Endothelial cell of umbilical vein (primary cell): ENCODE data around the gene DLG1. TPM values are rescaled to one million over a fixed set of nuclear protein-coding genes. Genes with fewer than 3 reads are reported as not detected.

Source experiments
- BruUV-seq: library from RNA; stranded (reverse); fragments of 400-500 nt; replicated peaks from 2 replicates; lab custom pipeline; 2021; lab: Mats Ljungman, UMichigan
- CTCF ChIA-PET: fragments of 300-600, 350-600 bp; sonication (Branson Sonifier 250); formaldehyde crosslinking; loops from one replicate; lab custom pipeline; 2021; ENCODE audit warnings: antibody characterized with exemption, inconsistent platforms; lab: Charles Lee
- POLR2A ChIA-PET: fragments of 300-600, 350-600 bp; sonication (Branson Sonifier 250); formaldehyde crosslinking; loops from one replicate; lab custom pipeline; 2021; ENCODE audit warnings: antibody characterized with exemption, inconsistent platforms; lab: Charles Lee
- DNase-seq: peaks from one replicate; pipeline ENCODE4 v3.0.0-alpha.2; 2011; ENCODE audit warnings: low read depth, low spot score
- FAIRE-seq: peaks from 2 replicates; lab custom pipeline; 2011; peaks lifted over from hg19 to GRCh38; lab: Jason Lieb, UNC
- H2AFZ ChIP-seq: 2 replicates; pipeline ENCODE4 v1.6.0; 2012; ENCODE audit warnings: low read depth, low read length, control low read depth, inconsistent platforms
- H3K27ac ChIP-seq: 2 replicates; pipeline ENCODE4 v1.5.1; 2011; ENCODE audit warnings: low read depth, mild to moderate bottlenecking, control low read depth, low read length, moderate library complexity; ENCODE audit not compliant: insufficient read depth
- H3K27me3 ChIP-seq, 2 experiments: 2 replicates each; pipeline versions ENCODE4 v1.6.0 to v1.6.1; 2011; ENCODE audit warnings: low read length in 2 of 2, mixed read lengths in 1 of 2; ENCODE audit not compliant: control insufficient read depth in 2 of 2, insufficient read depth in 2 of 2
- H3K36me3 ChIP-seq, 2 experiments: 2 replicates in 1 of 2; 3 replicates in 1 of 2; pipeline ENCODE4 v1.5.1; 2011; ENCODE audit warnings: low read length in 2 of 2, mild to moderate bottlenecking in 1 of 2, moderate library complexity in 1 of 2; ENCODE audit not compliant: control insufficient read depth in 2 of 2, insufficient read depth in 2 of 2; ENCODE audit errors: extremely low read depth in 1 of 2
- H3K4me1 ChIP-seq: 3 replicates; pipeline ENCODE4 v1.5.1; 2011; ENCODE audit warnings: mild to moderate bottlenecking, low read length; ENCODE audit not compliant: control insufficient read depth, insufficient read depth; ENCODE audit errors: extremely low read depth
- H3K4me2 ChIP-seq: 2 replicates; pipeline ENCODE4 v1.6.1; 2011; ENCODE audit warnings: low read length, control low read depth, mixed read lengths; ENCODE audit not compliant: insufficient read depth
- H3K4me3 ChIP-seq, 3 experiments: fragments of 200-600 bp in 1 of 3; sonication (generic), shearing (Covaris generic) in 1 of 3; replicated peaks in 1 of 3; 2 replicates each; pipeline ENCODE4 v1.5.1; 2011 to 2016; ENCODE audit warnings: control low read depth in 3 of 3, low read length in 3 of 3, mild to moderate bottlenecking in 2 of 3, inconsistent platforms in 1 of 3, low read depth in 1 of 3, moderate library complexity in 1 of 3; ENCODE audit not compliant: insufficient read depth in 1 of 3
- H3K79me2 ChIP-seq: 2 replicates; pipeline ENCODE4 v1.6.0; 2012; ENCODE audit warnings: low read length, inconsistent platforms; ENCODE audit not compliant: control insufficient read depth, insufficient read depth
- H3K9ac ChIP-seq: replicated peaks from 2 replicates; pipeline ENCODE3; 2011; ENCODE audit warnings: low read length, control low read depth; ENCODE audit not compliant: insufficient read depth; ENCODE audit errors: extremely low read depth
- H3K9me1 ChIP-seq: replicated peaks from 3 replicates; pipeline ENCODE4 v1.6.0; 2011; ENCODE audit warnings: mild to moderate bottlenecking, low read length; ENCODE audit not compliant: control insufficient read depth, insufficient read depth; ENCODE audit errors: extremely low read depth
- H3K9me3 ChIP-seq: replicated peaks from 2 replicates; pipeline ENCODE4 v1.5.1; 2012; ENCODE audit warnings: low read length, inconsistent platforms; ENCODE audit not compliant: control insufficient read depth, insufficient read depth
- H4K20me1 ChIP-seq: replicated peaks from 2 replicates; pipeline ENCODE3; 2011; ENCODE audit warnings: mild to moderate bottlenecking, low read length; ENCODE audit not compliant: control insufficient read depth, insufficient read depth; ENCODE audit errors: extremely low read depth
- EZH2 ChIP-seq: IDR thresholded peaks from 2 replicates; pipeline ENCODE4 v1.6.1; 2012; ENCODE audit warnings: borderline replicate concordance, low read depth, mild to moderate bottlenecking, moderate library complexity, low read length, inconsistent platforms; ENCODE audit not compliant: severe bottlenecking
- FOS ChIP-seq: IDR thresholded peaks from 2 replicates; pipeline ENCODE4 v1.6.1; 2011; ENCODE audit warnings: mild to moderate bottlenecking, low read length, moderate library complexity, borderline replicate concordance; ENCODE audit not compliant: insufficient read depth
- GATA2 ChIP-seq: IDR thresholded peaks from 2 replicates; pipeline ENCODE4 v1.7.0; 2011; ENCODE audit warnings: low read depth, mild to moderate bottlenecking, moderate library complexity, mixed read lengths, low read length; ENCODE audit not compliant: insufficient read length, insufficient read depth
- JUN ChIP-seq: IDR thresholded peaks from 2 replicates; pipeline ENCODE4 v1.6.1; 2011; ENCODE audit warnings: borderline replicate concordance, low read depth; ENCODE audit not compliant: insufficient read length, insufficient read depth
- MYC ChIP-seq: IDR thresholded peaks from one replicate; pipeline ENCODE4 v1.6.1; 2011; ENCODE audit warnings: mild to moderate bottlenecking, low read depth, low read length
- POLR2A ChIP-seq: IDR thresholded peaks from 2 replicates; pipeline ENCODE4 v1.6.1; 2012; ENCODE audit warnings: low read depth, mild to moderate bottlenecking, control low read depth, low read length
- POLR2AphosphoS5 ChIP-seq: IDR thresholded peaks from 2 replicates; pipeline ENCODE4 v1.6.1; 2012; ENCODE audit warnings: low read depth, mild to moderate bottlenecking, control low read depth, low read length, moderate library complexity; ENCODE audit not compliant: insufficient read depth
- dilution Hi-C: fragments of 300-500 bp; cut with MboI; formaldehyde crosslinking; loops from one replicate; pipeline ENCODE4 v1.15.0; 2019; ENCODE audit warnings: low sequenced_read_pairs; ENCODE audit not compliant: extremely low pct_ligation_motif_present
- intact Hi-C: fragments of 100-400 bp; cut with micrococcal nuclease; formaldehyde crosslinking; loops from one replicate; pipeline ENCODE4 v1.10.0; 2022
- polyA plus RNA-seq, 4 experiments: library from polyadenylated mRNA; depleted of rRNA in 3 of 4; stranded (reverse) in 3 of 4; unstranded in 1 of 4; fragments of >200 nt; gene quantifications; 2 replicates each; pipeline versions ENCODE4 v1.2.1 to v1.2.3, GENCODE V29; 2011 to 2012; ENCODE audit warnings: missing spikeins in 1 of 4
- total RNA-seq: library from RNA; stranded (reverse); gene quantifications from 2 replicates; pipeline ENCODE4 v1.2.3, GENCODE V29; 2021
- TF ChIP-seq, protein P1 (sequence below): IDR thresholded peaks from 2 replicates; pipeline ENCODE4 v1.6.1; 2011; ENCODE audit not compliant: insufficient read depth, insufficient read length
- TF ChIP-seq, protein P2 (sequence below), 2 donors: IDR thresholded peaks; 1 replicate in 1 of 2; 2 replicates in 1 of 2; pipeline ENCODE4 v1.5.1; 2011; ENCODE audit warnings: low read length in 2 of 2, mild to moderate bottlenecking in 2 of 2, moderate library complexity in 2 of 2, control low read depth in 1 of 2, inconsistent platforms in 1 of 2, low read depth in 1 of 2; ENCODE audit not compliant: insufficient read depth in 1 of 2; ENCODE audit errors: extremely low read depth in 1 of 2

Gene DLG1
- total and polyA plus RNA-seq, 2 donors (not counting 3 experiments of a cell fraction or from before 2014, with no cell fraction given): 26.5 to 80.1 TPM

DNA sequence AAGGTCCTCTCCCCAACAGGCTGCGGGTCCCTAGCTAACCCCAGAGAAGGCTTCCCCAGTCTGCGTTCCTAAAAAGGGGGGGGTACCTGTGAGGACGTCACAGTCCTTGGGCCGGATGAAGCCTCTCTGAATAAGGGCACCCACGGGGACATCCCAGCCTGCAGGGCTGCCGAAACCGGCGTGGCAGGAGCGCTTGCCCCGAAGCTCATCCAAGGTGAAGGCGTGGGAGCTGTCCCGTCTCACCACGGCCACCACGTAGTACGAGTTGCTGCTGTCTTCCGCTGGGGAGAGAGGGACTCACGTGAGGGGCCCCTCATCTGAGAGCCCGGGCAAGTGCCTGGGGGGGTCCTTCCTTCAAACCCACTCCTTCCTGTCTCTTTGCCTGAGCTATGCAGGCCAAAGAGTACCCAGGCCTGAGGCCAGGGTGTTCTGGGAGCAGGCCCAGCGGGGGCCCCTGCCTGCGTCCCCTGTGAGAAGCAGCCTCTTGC is 288.8 kb downstream of the DLG1 start:
- dilution Hi-C loops (no loop called here), intact Hi-C loops (loop anchor here (10.0 kb wide), 1 partner anchor 505 kb away; no protein-coding TSS in a partner anchor)
- Histone ChIP-seq H3K9me1 (no peaks in the 10 kb centered on the region), H3K9me3 (no peaks in the 10 kb centered on the region), H3K79me2 (no peaks in the 10 kb centered on the region), H3K36me3 (no peaks in the 10 kb centered on the region), H3K4me3 (no peak overlapping the region), H3K4me1 (no peaks in the 10 kb centered on the region), H3K9ac (no peak overlapping the region), H3K27me3 (no peaks in the 10 kb centered on the region), H4K20me1 (no peaks in the 10 kb centered on the region), H3K4me2 (no peak overlapping the region), H3K27ac (no peak overlapping the region), H2AFZ (no peak overlapping the region)
- BruUV-seq: no TSS peak
- FAIRE-seq (no peak), DNase-seq (no peak)
- TF ChIP-seq, protein P1, sequence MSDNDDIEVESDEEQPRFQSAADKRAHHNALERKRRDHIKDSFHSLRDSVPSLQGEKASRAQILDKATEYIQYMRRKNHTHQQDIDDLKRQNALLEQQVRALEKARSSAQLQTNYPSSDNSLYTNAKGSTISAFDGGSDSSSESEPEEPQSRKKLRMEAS: no peak
- no peak for TF ChIP-seq EZH2
- TF ChIP-seq, protein P2, sequence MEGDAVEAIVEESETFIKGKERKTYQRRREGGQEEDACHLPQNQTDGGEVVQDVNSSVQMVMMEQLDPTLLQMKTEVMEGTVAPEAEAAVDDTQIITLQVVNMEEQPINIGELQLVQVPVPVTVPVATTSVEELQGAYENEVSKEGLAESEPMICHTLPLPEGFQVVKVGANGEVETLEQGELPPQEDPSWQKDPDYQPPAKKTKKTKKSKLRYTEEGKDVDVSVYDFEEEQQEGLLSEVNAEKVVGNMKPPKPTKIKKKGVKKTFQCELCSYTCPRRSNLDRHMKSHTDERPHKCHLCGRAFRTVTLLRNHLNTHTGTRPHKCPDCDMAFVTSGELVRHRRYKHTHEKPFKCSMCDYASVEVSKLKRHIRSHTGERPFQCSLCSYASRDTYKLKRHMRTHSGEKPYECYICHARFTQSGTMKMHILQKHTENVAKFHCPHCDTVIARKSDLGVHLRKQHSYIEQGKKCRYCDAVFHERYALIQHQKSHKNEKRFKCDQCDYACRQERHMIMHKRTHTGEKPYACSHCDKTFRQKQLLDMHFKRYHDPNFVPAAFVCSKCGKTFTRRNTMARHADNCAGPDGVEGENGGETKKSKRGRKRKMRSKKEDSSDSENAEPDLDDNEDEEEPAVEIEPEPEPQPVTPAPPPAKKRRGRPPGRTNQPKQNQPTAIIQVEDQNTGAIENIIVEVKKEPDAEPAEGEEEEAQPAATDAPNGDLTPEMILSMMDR (IDR thresholded peaks at IDR 0.05; ENCODE audit: extremely low read depth in 1 of 2, insufficient read depth in 1 of 2, low read depth in 1 of 2, low read length in 2 of 2): no peak
- no peak for TF ChIP-seq POLR2AphosphoS5
- TF ChIP-seq FOS: no peak
- no peak for TF ChIP-seq JUN
- no peak for TF ChIP-seq GATA2
- no peak for TF ChIP-seq POLR2A
- TF ChIP-seq MYC: no peak
- ChIA-PET POLR2A (no interaction called here), CTCF (interaction anchor here (1.3 to 2.3 kb wide), 2 partner anchors 9 to 20 kb away, joined by 3 to 9 read pairs; partner anchors contain the start of gene MELTF)
